ENCODE data around the gene MYL7. TPM values are rescaled to one million over a fixed set of nuclear protein-coding genes. Genes with fewer than 3 reads are reported as not detected.

Gene MYL7
- total RNA-seq, 4 donors from 2014 or later = not detected

DNA sequence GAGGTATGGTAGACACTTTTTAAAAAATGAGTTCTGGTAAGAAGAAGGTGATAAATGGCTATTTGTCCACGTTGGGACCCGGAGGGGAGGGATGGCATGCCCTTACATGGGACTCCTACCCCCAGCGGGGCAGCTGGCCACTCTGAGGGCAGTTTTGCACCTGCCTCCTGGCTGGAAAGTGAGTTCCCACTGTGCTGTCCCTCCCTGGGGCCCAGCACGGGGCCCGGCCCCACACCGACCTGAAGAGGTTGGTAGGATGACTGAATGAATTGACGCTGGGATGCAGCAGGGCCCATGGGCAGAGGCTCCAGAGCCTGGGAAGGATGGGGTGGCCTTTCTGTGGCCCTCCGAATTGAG, 37.6 kb downstream of the MYL7 start:
- H3K4me3 ChIP-seq = peak overlapping the region in 1 of 2 donors; percentile 68
- no peaks in the 10 kb centered on the region for H3K27me3 ChIP-seq
- peaks cover 0 to 92% (median 22%) of the 10 kb centered on the region in 3 donors for H3K4me1 ChIP-seq
- H3K36me3 ChIP-seq = peaks cover 0 to 21% of the 10 kb centered on the region in 2 donors
- ATAC-seq = no peak
- 53% methylated on average over 7 of the region's 8 CpGs; no CpG with 5 or more reads in 1 of the 2 donors for WGBS, 2 donors (ENCODE audit: low coverage in 1 of 2)
- no peaks in the 10 kb centered on the region for H3K9me3 ChIP-seq
- peak overlapping the region; percentile 76 to 93 (median 92) for H3K27ac ChIP-seq
- TF ChIP-seq EP300 (IDR thresholded peaks at IDR 0.05) (no peak), POLR2A (IDR thresholded peaks at IDR 0.05) (no peak), POLR2AphosphoS5 (IDR thresholded peaks at IDR 0.05) (no peak)
- TF ChIP-seq, protein P1, sequence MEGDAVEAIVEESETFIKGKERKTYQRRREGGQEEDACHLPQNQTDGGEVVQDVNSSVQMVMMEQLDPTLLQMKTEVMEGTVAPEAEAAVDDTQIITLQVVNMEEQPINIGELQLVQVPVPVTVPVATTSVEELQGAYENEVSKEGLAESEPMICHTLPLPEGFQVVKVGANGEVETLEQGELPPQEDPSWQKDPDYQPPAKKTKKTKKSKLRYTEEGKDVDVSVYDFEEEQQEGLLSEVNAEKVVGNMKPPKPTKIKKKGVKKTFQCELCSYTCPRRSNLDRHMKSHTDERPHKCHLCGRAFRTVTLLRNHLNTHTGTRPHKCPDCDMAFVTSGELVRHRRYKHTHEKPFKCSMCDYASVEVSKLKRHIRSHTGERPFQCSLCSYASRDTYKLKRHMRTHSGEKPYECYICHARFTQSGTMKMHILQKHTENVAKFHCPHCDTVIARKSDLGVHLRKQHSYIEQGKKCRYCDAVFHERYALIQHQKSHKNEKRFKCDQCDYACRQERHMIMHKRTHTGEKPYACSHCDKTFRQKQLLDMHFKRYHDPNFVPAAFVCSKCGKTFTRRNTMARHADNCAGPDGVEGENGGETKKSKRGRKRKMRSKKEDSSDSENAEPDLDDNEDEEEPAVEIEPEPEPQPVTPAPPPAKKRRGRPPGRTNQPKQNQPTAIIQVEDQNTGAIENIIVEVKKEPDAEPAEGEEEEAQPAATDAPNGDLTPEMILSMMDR (IDR thresholded peaks at IDR 0.05) = no peak

- peaks cover 0 to 87% (median 22%) of the 10 kb centered on the region in 3 donors for H3K4me1 ChIP-seq
- WGBS, 2 donors (ENCODE audit: low coverage in 1 of 2) = no CpG with 5 or more reads among the region's 8 CpGs
- no peak for ATAC-seq
Observed at GRCh38 chr7:44102846-44103565, 38.1 kb downstream of the MYL7 start.

DNA sequence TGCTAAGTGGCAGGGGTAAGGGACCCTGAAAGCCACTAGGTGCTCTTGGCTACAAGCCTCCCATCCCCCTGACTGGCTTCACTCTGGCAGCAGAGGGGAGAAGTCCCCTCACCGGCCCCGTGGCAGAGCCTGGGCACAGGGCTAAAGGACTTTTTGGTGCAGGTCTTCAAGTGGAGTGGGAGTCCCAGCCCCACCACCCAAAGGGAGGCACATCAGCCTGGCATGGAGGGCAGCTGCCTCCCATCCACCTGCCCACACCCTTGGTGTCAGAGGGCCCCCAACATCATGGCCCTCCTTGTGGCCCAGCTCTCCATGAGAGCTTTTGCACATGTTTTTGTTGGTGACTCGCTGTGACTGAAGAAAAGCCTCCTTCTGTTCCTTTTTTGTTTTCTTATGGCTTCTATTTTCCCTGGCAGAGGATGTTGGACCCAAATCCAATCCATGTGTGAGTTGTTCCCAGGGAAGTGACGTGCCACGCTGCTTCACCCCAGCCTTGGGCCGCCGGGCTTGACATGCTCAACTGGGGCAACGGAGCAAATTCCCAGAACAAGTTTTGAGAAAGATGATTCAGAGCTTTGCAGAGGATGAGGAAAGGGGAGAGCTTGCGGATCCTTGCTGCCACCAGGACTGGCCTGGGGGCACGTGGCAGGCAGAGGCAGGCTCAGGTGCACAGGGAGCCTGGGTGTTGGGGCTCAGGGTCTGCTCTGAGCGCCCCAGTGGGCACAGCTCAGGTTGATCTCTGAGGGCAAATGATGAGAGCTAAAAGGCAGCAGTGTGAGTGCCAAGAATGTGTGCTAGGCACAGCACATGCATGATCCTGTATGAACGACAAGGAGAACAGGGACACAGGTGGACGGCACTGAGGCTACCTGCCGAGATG, 38.9 kb downstream of the MYL7 start:
- 81 to 83% methylated on average over 1 to 4 of the region's 14 CpGs for WGBS, 2 donors (ENCODE audit: low coverage in 1 of 2)
- Histone ChIP-seq H3K27ac (peak overlapping the region in 3 of 4 donors; percentile 91 to 93 (median 92)), H3K4me3 (no peak overlapping the region), H3K27me3 (no peaks in the 10 kb centered on the region), H3K4me1 (peaks cover 0 to 79% (median 22%) of the 10 kb centered on the region in 3 donors), H3K36me3 (peaks cover 0 to 7% of the 10 kb centered on the region in 2 donors), H3K9me3 (no peaks in the 10 kb centered on the region)
- ATAC-seq = no peak
- TF ChIP-seq POLR2AphosphoS5 (IDR thresholded peaks at IDR 0.05) (peak; percentile 80), EP300 (IDR thresholded peaks at IDR 0.05) (no peak), POLR2A (IDR thresholded peaks at IDR 0.05) (no peak)
- TF ChIP-seq, protein P1 (IDR thresholded peaks at IDR 0.05) = no peak

More at GRCh38 chr7:44102846-44103565, 38.1 kb downstream of the MYL7 start:
- Histone ChIP-seq H3K36me3 (peaks cover 0 to 15% of the 10 kb centered on the region in 2 donors), H3K27ac (peak overlapping the region in 3 of 4 donors; percentile 91 to 93 (median 92)), H3K4me3 (no peak overlapping the region), H3K27me3 (no peaks in the 10 kb centered on the region), H3K9me3 (no peaks in the 10 kb centered on the region)
- TF ChIP-seq EP300 (IDR thresholded peaks at IDR 0.05) (no peak), POLR2A (IDR thresholded peaks at IDR 0.05) (no peak), POLR2AphosphoS5 (IDR thresholded peaks at IDR 0.05) (no peak)
- TF ChIP-seq, protein P1 (IDR thresholded peaks at IDR 0.05) = no peak

DNA sequence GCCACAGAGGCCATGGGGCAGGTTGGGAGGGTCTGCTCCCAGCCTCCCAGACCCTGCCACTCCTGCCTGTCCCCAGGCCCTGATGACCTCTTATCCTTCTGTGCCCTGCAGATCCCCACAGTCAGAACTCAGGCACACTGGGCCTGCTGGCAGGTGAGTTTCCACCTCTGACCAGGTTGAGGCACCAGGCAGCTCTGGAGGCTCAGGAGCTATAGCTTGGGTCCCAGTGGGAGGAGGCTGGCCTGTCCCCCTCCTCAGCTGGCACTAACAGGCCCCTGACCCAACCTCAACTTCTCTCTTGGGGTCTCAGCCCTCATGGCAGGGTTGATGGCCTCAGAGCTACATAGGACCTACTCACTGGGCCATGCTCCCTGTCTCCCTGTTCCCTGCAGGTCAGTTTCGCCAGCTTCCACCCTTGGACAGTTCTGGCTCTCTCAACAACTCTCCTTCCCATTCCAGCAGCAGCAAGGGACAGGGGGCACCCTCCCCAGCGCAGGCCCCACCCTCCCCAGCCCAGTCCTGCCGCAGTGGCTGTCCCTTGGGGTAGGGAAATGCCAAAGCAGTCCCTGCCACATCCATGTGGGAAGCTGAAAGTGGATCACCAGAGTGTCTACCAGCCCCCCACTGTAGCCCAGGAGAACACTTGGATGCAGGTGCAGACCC, 39.7 kb downstream of the MYL7 start:
- TF ChIP-seq, protein P1 (IDR thresholded peaks at IDR 0.05) = no peak
- no peak for TF ChIP-seq POLR2AphosphoS5 (IDR thresholded peaks at IDR 0.05)
- no peak for TF ChIP-seq EP300 (IDR thresholded peaks at IDR 0.05)
- TF ChIP-seq POLR2A (IDR thresholded peaks at IDR 0.05) = no peak
- no peak overlapping the region for H3K4me3 ChIP-seq
- no peaks in the 10 kb centered on the region for H3K27me3 ChIP-seq
- H3K27ac ChIP-seq = peak overlapping the region in 3 of 4 donors; percentile 91 to 93 (median 92)
- no peak for ATAC-seq
- no peaks in the 10 kb centered on the region for H3K36me3 ChIP-seq
- no peaks in the 10 kb centered on the region for H3K9me3 ChIP-seq
- no CpG with 5 or more reads among the region's 3 CpGs for WGBS, 2 donors (ENCODE audit: low coverage in 1 of 2)
- H3K4me1 ChIP-seq = peaks cover 0 to 71% (median 17%) of the 10 kb centered on the region in 3 donors

Data from gastroesophageal sphincter (tissue), 4 donors.